IMR-90 (cell line): ENCODE measurements around the gene RAD51D. TPM values are rescaled to one million over a fixed set of nuclear protein-coding genes. Genes with fewer than 3 reads are reported as not detected.

Experiments used
- ATAC-seq: fragments of 200-7000 bp; cut with Tn5 transposase; 2 replicates; pipeline ENCODE4 v1.9.1; 2020; ENCODE audit warnings: low read depth, mild to moderate bottlenecking, moderate library complexity
- BruUV-seq: library from RNA; stranded (reverse); fragments of 400-500 nt; replicated peaks from 2 replicates; lab custom pipeline; 2021; lab: Mats Ljungman, UMichigan
- CTCF ChIA-PET: fragments of 300-600 bp; formaldehyde crosslinking; extraction: SDS; loops from one replicate; lab custom pipeline; 2021; ENCODE audit warnings: antibody characterized with exemption; lab: Yijun Ruan, JAX
- POLR2A ChIA-PET: fragments of 300-600 bp; sonication (Branson Sonifier 250); formaldehyde crosslinking; loops from one replicate; lab custom pipeline; 2022; ENCODE audit warnings: antibody characterized with exemption; ENCODE audit not compliant: unreplicated experiment; lab: Charles Lee
- DNase-seq: peaks from one replicate; pipeline ENCODE4 v3.0.0; 2013
- H2AFZ ChIP-seq: replicated peaks from 2 replicates; pipeline ENCODE3; 2013; ENCODE audit warnings: low read length, mild to moderate bottlenecking; ENCODE audit not compliant: poor library complexity
- H2AK5ac ChIP-seq: 2 replicates; pipeline ENCODE4 v1.6.1; 2013; ENCODE audit warnings: low read depth, low read length, inconsistent platforms
- H2AK9ac ChIP-seq: replicated peaks from 2 replicates; pipeline ENCODE3; 2013; ENCODE audit warnings: mild to moderate bottlenecking, low read depth, low read length, moderate library complexity; ENCODE audit not compliant: poor library complexity
- H2BK120ac ChIP-seq: 2 replicates; pipeline ENCODE4 v1.6.1; 2013; ENCODE audit warnings: low read depth, low read length, inconsistent platforms
- H2BK15ac ChIP-seq: 3 replicates; pipeline ENCODE4 v1.6.1; 2013; ENCODE audit warnings: low read depth, low read length, inconsistent platforms
- H2BK20ac ChIP-seq: 2 replicates; pipeline ENCODE4 v1.6.1; 2013; ENCODE audit warnings: low read depth, mild to moderate bottlenecking, inconsistent platforms, low read length, moderate library complexity
- H2BK5ac ChIP-seq: 2 replicates; pipeline ENCODE4 v1.6.1; 2013; ENCODE audit warnings: mild to moderate bottlenecking, low read depth, low read length, inconsistent platforms; ENCODE audit not compliant: poor library complexity, severe bottlenecking
- H3K14ac ChIP-seq: replicated peaks from 2 replicates; pipeline ENCODE4 v1.6.1; 2013; ENCODE audit warnings: low read depth, low read length, inconsistent platforms
- H3K18ac ChIP-seq: 2 replicates; pipeline ENCODE4 v1.6.1; 2013; ENCODE audit warnings: low read depth, low read length, control low read depth
- H3K23ac ChIP-seq: 2 replicates; pipeline ENCODE4 v1.6.1; 2013; ENCODE audit warnings: low read depth, low read length, inconsistent platforms
- H3K27ac ChIP-seq: 2 replicates; pipeline ENCODE4 v1.5.1; 2013; ENCODE audit warnings: mild to moderate bottlenecking, control low read depth, low read length; ENCODE audit not compliant: insufficient read depth
- H3K27me3 ChIP-seq: 2 replicates; pipeline ENCODE4 v1.6.1; 2013; ENCODE audit warnings: low read length; ENCODE audit not compliant: control insufficient read depth, insufficient read depth
- H3K36me3 ChIP-seq: 2 replicates; pipeline ENCODE4 v1.6.1; 2013; ENCODE audit warnings: low read length, mixed read lengths; ENCODE audit not compliant: control insufficient read depth, insufficient read depth
- H3K4ac ChIP-seq: 2 replicates; pipeline ENCODE4 v1.6.1; 2013; ENCODE audit warnings: low read depth, low read length, inconsistent platforms
- H3K4me1 ChIP-seq: 2 replicates; pipeline ENCODE4 v1.6.1; 2013; ENCODE audit warnings: low read length, mixed read lengths; ENCODE audit not compliant: control insufficient read depth, insufficient read depth
- H3K4me2 ChIP-seq: 2 replicates; pipeline ENCODE4 v1.6.1; 2013; ENCODE audit warnings: low read depth, mild to moderate bottlenecking, control low read depth, low read length, moderate library complexity
- H3K4me3 ChIP-seq: 2 replicates; pipeline ENCODE4 v1.5.1; 2013; ENCODE audit warnings: low read depth, mild to moderate bottlenecking, control low read depth, low read length, moderate library complexity; ENCODE audit not compliant: insufficient read depth
- H3K56ac ChIP-seq: 2 replicates; pipeline ENCODE4 v1.6.1; 2013; ENCODE audit warnings: low read length, inconsistent platforms; ENCODE audit not compliant: insufficient read depth; ENCODE audit errors: extremely low read depth
- H3K79me1 ChIP-seq, 2 experiments: 2 replicates each; pipeline ENCODE4 v1.6.1; 2013; ENCODE audit warnings: low read length in 2 of 2, inconsistent platforms in 1 of 2, low read depth in 1 of 2
- H3K9ac ChIP-seq: 2 replicates; pipeline ENCODE4 v1.6.1; 2013; ENCODE audit warnings: low read depth, low read length, control low read depth
- H3K9me1 ChIP-seq: 2 replicates; pipeline ENCODE4 v1.6.1; 2013; ENCODE audit warnings: low read length, inconsistent platforms; ENCODE audit not compliant: insufficient read depth
- H3K9me3 ChIP-seq: 2 replicates; pipeline ENCODE4 v1.6.1; 2013; ENCODE audit warnings: low read length; ENCODE audit not compliant: control insufficient read depth, insufficient read depth
- H4K20me1 ChIP-seq: 2 replicates; pipeline ENCODE4 v1.6.1; 2013; ENCODE audit warnings: low read length, inconsistent platforms; ENCODE audit not compliant: insufficient read depth
- H4K5ac ChIP-seq: 2 replicates; pipeline ENCODE4 v1.6.1; 2013; ENCODE audit warnings: mild to moderate bottlenecking, low read depth, low read length, control low read depth
- H4K8ac ChIP-seq, 2 experiments: 2 replicates each; pipeline ENCODE4 v1.6.1; 2013; ENCODE audit warnings: low read depth in 2 of 2, low read length in 2 of 2, control low read depth in 1 of 2, inconsistent platforms in 1 of 2
- H4K91ac ChIP-seq: 2 replicates; pipeline ENCODE4 v1.6.1; 2013; ENCODE audit warnings: low read depth, low read length, inconsistent platforms; ENCODE audit not compliant: insufficient read depth
- CEBPB ChIP-seq: IDR thresholded peaks from 2 replicates; pipeline ENCODE4 v1.6.1; 2012; ENCODE audit warnings: low read depth, low read length, improper control_type of control experiment
- CHD1 ChIP-seq: IDR thresholded peaks from 2 replicates; pipeline ENCODE4 v1.6.1; 2012; ENCODE audit warnings: low read depth, low read length, improper control_type of control experiment
- ELK1 ChIP-seq: fragments of 150-350 bp; IDR thresholded peaks from 2 replicates; pipeline ENCODE4 v1.6.1; 2016; ENCODE audit warnings: low read depth, mild to moderate bottlenecking, low read length, moderate library complexity, borderline replicate concordance
- MAZ ChIP-seq: IDR thresholded peaks from 2 replicates; pipeline ENCODE4 v1.6.1; 2012; ENCODE audit warnings: low read depth, mild to moderate bottlenecking, low read length, improper control_type of control experiment, moderate library complexity, borderline replicate concordance
- MXI1 ChIP-seq: IDR thresholded peaks from 2 replicates; pipeline ENCODE4 v1.6.1; 2012; ENCODE audit warnings: low read depth, mild to moderate bottlenecking, low read length, moderate library complexity, borderline replicate concordance
- RAD21 ChIP-seq: IDR thresholded peaks from 2 replicates; pipeline ENCODE4 v1.6.1; 2012; ENCODE audit warnings: low read length, improper control_type of control experiment
- RFX5 ChIP-seq: IDR thresholded peaks from 2 replicates; pipeline ENCODE4 v1.8.0; 2012; ENCODE audit warnings: low read depth, mild to moderate bottlenecking, low read length, moderate library complexity
- SMC3 ChIP-seq: fragments of 150-350 bp; IDR thresholded peaks from 2 replicates; pipeline ENCODE4 v1.6.1; 2016; ENCODE audit warnings: low read depth, mild to moderate bottlenecking, antibody characterized with exemption, low read length, moderate library complexity
- USF2 ChIP-seq: fragments of 150-350 bp; IDR thresholded peaks from 2 replicates; pipeline ENCODE4 v1.6.1; 2017; ENCODE audit warnings: mild to moderate bottlenecking, antibody characterized with exemption, low read length, low read depth
- WGBS, 2 experiments: methylation state at CpG; one replicate each; pipeline versions ENCODE4 v1.1.5 to v1.1.7; 2013; ENCODE audit warnings: missing lambda C conversion rate in 2 of 2; ENCODE audit not compliant: insufficient read length in 1 of 2; ENCODE audit errors: extremely low coverage in 2 of 2; 5-methylcytosine and 5-hydroxymethylcytosine counted together
- dilution Hi-C: fragments of 300-500 bp; cut with HindIII; formaldehyde crosslinking; loops from one replicate; pipeline ENCODE4 v1.14.3; 2018; ENCODE audit warnings: low sequenced_read_pairs; ENCODE audit not compliant: unreplicated experiment
- in situ Hi-C: fragments of 300-500 bp; cut with MboI; formaldehyde crosslinking; loops from 3 replicates; pipeline ENCODE4 v1.14.3; 2019; ENCODE audit warnings: low sequenced_read_pairs, inconsistent platforms, mixed read lengths
- intact Hi-C: fragments of 100-400 bp; cut with micrococcal nuclease; formaldehyde crosslinking; loops from 2 replicates; pipeline ENCODE4 v1.10.0; 2022
- polyA plus RNA-seq, 3 experiments: library from polyadenylated mRNA; depleted of rRNA; stranded (reverse); fragments of >200 nt; gene quantifications; 2 replicates each; pipeline ENCODE4 v1.2.3, GENCODE V29; 2012; ENCODE audit warnings: low replicate concordance in 1 of 3
- total RNA-seq: library from RNA; depleted of rRNA; stranded (reverse); fragments of >200 nt; gene quantifications from 2 replicates; pipeline ENCODE4 v1.2.3, GENCODE V29; 2012

RAD51D gene
- total and polyA plus RNA-seq, 2 of the 4 experiments (the other 2 are of a cell fraction): 10.8 to 12.7 TPM

- TF ChIP-seq ELK1: no peak
Observed at GRCh38 chr17:35154196-35155165, 34.8 kb upstream of the RAD51D start (continued).

- Histone ChIP-seq H3K4me2 (no peak overlapping the region), H3K56ac (no peak overlapping the region), H3K23ac (no peak overlapping the region), H2BK5ac (no peak overlapping the region), H3K9me1 (peaks cover 2% of the 10 kb centered on the region; the same call in 1 of the 2 replicates), H3K9ac (no peak overlapping the region), H4K5ac (no peak overlapping the region), H3K4ac (no peak overlapping the region), H3K18ac (no peak overlapping the region), H3K9me3 (no peaks in the 10 kb centered on the region), H3K4me1 (no peaks in the 10 kb centered on the region), H4K91ac (no peak overlapping the region), H2AK9ac (no peak overlapping the region), H2AK5ac (no peak overlapping the region), H2AFZ (no peak overlapping the region), H3K4me3 (no peak overlapping the region), H2BK15ac (no peak overlapping the region), H3K27ac (no peak overlapping the region), H2BK120ac (no peak overlapping the region), H3K36me3 (no peaks in the 10 kb centered on the region), H3K14ac (no peak overlapping the region), H4K20me1 (no peaks in the 10 kb centered on the region), H2BK20ac (no peak overlapping the region), H3K27me3 (peaks cover 27% of the 10 kb centered on the region), H4K8ac (no peak overlapping the region), H3K79me1 (no peaks in the 10 kb centered on the region)
- CTCF ChIA-PET: interaction anchor here (0.6 kb wide), 1 partner anchor 1331 kb away, joined by 3 read pairs; no protein-coding TSS in a partner anchor
- ATAC-seq (no peak), DNase-seq (no peak)
- in situ Hi-C loops: no loop called here
- dilution Hi-C loops: no loop called here
- no TSS peak for BruUV-seq
- intact Hi-C loops: no loop called here
- no CpG with 5 or more reads among the region's 13 CpGs for WGBS, 2 experiments
- POLR2A ChIA-PET: no interaction called here
- TF ChIP-seq MAZ (no peak), SMC3 (no peak), MXI1 (no peak), CHD1 (no peak), USF2 (no peak), RFX5 (no peak), CEBPB (no peak), ELK1 (no peak), RAD21 (no peak)
Observed at GRCh38 chr17:35152421-35153140, 32.9 kb upstream of the RAD51D start.
